Middle frontal gyrus (tissue), 1 donor: ENCODE results near the gene SYT14.
A peak's percentile ranks its signal among the peaks of the same experiment; 100 is the strongest.
"Not testable (repeated sequence)": the region's sequence is repeated elsewhere in the genome, so short reads cannot be mapped to it uniquely, and the experiment has no call there.

Experiments
- DNase-seq: peaks from one replicate; pipeline ENCODE4 v3.0.0-alpha.2; 2015; ENCODE audit warnings: low spot score; ENCODE audit errors: extremely low spot score

SYT14 gene

DNA sequence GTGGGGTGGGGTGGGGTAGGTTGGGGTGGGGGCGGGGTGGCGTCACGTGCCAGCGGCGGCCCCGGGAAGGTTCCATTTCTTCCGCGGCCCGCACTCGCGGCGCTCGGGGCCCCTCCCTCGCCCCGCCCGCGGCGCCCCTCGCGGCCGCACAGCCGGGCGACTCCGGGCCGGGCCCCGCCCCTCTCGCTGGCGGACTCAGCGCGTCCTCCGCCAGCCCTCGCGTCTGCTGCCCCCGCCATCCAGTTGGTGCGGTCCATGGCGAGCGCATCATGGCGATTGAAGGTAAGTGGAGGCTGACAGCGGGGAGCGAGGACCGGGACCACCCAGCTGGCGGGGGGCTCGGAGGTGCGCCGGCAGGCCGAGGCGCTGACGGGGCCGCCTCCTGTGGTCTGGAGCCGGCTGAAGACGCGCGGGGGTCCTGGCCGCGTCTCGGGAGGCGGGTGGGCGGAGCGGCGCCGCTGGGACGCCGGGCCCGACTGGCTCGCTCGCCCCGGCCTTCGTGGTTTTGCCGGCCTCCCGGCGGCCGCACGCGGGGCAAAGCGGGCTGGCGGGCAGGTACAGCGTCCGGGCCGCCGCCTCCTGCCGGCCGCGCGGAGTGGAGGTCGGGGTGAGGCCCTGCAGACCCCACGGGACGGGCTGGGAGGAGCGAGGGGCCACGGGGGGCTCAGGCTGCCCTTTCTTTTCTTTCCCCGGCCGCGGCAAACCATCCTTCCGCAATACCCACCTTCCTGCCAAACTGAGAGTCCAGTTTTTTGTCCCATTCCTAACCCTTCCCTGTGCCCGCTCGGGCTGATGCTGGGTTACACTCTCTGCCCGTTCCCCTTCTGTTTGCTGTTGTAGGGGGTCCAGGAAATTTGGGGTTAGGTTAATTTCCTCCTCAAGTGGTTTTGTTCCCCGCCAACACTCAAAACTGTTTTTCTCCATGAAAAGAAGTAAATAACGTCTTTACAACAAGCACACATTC is at the start of gene SYT14:
SYT14 (plus strand) TSS at position 222 of the 964 bp plus-strand sequence; CDS start at position 270, 48 bp downstream.
- DNase-seq, result peak; percentile 38

DNA sequence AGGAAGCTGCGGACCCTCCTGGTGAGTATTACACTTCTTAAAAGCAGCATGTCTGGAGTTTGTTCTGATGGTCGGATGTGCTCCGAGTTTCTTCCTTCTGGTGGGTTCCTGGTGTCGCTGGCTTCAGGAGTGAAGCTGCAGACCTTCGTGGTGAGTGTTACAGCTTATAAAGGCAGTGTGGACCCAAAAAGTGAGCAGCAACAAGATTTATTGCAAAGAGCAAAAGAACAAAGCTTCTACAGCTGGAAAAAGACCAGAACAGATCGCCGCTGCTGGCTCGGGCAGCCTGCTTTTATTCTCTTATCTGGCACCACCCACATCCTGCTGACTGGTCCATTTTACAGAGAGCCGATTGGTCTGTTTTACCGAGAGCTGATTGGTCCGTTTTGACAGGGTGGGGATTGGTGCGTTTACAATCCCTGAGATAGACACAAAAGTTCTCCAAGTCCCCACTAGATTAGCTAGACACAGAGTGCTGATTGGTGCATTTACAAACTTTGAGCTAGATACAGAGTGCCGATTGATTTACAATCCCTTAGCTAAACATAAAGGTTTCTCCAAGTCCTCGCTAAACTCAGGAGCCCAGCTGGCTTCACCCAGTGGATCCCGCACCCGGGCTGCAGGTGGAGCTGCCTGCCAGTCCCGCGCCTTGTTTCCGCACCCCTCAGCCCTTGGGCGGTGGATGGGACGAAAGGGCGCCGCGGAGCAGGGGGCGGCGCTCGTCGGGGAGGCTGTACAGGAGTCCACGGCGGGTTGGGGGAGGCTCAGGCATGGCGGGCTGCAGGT is 49.5 kb upstream of the SYT14 start:
- not testable (repeated sequence) for DNase-seq

DNA sequence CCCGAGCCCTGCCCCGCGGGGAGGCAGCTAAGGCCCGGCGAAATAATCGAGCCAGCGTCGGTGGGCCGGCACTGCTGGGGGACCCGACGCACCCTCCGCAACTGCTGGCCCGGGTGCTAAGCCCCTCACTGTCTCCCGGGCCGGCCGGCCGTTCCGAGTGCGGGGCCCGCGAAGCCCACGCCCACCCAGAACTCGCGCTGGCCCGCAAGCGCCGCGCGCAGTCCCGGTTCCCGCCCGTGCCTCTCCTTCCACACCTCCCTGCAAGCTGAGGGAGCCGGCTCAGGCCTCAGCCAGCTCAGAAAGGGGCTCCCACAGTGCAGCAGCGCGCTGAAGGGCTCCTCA is 49.0 kb upstream of the SYT14 start:
- no peak for DNase-seq

DNA sequence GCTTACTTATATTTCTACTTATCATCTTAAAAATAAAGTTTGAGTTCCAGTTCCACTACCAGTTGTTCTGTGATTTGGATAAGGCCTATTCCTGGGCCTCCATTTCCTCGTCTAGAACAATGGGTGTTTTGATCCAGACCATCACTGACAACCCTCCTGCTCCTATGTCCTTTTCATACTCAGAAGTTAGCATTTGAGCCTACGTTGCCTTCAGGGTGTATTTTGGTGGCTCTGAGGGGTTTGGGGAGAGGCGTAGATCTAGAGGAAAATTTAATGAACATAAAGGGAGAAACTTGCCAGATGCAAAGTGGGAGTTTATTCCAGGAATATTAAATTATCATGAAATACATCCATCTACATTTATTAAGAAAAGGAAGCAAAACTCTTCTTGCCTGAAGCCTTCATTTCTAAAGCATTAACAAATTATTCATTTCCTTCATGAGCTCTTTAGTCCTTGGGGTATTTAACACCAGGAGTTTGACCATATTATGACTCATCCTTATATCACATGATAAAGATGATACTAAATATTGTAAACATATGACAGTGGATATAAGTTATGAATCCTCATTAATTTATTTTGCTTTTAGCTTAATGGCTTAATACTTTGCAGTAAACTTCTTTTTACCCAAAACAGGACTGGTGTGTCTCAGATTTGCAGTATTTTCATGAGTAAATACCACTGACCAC is 47.2 kb upstream of the SYT14 start:
- no peak for DNase-seq

DNA sequence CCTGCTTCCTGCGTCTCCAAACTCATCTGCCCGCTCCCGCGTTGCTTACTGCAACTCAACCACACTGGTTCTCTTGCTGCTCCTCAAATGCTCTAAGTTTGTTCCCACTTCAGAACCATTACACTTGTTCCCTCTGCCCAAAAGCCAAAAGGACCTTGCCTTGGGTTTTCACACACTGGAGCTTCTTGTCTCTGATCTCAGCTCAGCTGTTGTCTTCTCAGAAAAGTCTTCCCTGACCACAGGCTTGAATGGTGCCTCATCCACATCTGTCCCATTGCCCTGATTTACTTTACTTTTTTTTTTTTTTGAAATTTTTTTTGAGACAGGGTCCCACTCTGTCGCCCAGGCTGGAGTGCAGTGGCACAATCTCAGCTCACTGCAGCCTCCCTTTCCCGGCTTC is 44.3 kb upstream of the SYT14 start:
- no peak for DNase-seq

DNA sequence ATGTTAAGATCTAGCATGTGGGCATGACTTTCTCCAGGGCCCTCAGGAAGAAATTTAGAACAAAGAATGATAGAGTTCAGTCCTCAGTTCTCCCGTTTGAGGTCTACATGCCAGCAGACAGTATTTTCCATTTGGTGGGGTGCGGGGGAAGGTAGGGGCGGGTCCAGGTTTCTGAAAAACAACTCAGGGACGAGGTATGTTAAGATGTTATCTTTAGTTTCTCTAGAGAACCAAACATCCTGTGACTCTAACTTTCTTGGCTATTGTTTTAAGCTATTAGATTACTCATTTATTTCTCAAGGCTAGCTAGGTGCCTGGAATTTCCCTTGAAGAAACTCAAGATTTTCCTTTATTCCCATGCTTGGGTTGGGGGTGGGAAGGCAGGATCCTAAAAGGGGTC is 42.3 kb upstream of the SYT14 start:
- no peak for DNase-seq

DNA sequence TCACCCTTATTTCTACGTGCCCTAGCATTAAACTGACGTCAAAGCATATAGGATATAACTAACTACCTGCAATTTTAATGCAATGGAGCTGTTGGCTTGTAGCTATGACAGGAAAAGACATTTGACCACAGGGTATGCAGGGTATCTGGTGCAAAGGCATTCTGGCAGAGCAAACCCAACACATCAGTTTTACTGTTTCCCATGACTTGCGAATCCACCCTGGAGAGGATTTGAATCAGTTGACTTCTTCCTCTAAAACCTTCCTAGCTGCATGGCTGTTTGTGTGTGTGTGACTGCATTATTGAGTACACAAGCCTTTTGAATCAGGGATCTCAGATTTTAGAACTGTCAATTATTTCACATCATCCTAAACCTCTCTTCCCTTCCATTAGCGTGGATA is 41.7 kb upstream of the SYT14 start:
- no peak for DNase-seq

DNA sequence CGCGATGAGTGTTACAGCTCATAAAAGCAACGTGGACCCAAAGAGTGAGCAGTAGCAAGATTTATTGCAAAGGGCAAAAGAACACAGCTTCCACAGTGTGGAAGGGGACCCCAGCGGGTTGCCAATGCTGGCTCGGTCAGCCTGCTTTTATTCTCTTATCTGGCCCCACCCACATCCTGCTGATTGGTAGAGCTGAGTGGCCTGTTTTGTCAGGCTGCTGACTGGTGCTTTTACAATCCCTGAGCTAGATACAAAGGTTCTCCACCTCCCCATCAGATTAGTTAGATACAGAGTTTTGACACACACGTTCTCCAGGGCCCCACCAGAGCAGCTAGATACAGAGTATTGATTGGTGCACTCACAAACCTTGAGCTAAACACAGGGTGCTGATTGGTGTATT is 39.7 kb upstream of the SYT14 start:
- DNase-seq, result not testable (repeated sequence)

DNA sequence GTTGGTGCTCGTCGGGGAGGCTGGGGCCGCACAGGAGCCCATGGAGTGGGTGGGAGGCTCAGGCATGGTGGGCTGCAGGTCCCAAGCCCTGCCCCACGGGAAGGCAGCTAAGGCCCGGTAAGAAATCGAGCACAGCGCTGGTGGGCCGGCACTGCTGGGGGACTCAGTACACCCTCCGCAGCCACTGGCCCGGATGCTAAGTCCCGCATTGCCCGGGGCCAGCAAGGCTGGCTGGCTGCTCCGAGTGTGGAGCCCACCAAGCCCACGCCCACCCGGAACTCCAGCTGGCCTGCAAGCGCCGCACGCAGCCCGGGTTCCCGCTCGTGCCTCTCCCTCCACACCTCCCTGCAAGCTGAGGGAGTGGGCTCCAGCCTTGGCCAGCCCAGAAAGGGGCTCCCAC is 39.2 kb upstream of the SYT14 start:
- not testable (repeated sequence) for DNase-seq

DNA sequence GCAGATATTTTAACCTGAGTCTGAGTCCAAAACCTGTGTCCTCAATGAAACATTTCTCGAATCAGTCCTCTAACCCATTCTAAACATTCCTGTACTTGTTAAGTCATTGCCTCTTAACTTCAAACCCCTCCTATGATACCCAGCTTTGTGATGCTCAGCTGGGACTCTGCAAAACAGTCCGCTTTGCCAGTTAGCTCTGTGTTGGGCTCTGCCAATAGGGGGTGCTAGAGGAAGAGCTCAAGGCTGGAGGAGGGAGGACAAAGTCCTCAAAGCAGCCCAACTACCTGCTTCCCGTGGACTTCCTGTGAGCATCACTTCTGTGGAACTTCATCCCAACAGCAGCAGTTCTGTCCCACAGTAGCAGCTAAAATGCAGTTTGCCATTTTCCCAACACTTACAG is 38.1 kb upstream of the SYT14 start:
- DNase-seq, result no peak

DNA sequence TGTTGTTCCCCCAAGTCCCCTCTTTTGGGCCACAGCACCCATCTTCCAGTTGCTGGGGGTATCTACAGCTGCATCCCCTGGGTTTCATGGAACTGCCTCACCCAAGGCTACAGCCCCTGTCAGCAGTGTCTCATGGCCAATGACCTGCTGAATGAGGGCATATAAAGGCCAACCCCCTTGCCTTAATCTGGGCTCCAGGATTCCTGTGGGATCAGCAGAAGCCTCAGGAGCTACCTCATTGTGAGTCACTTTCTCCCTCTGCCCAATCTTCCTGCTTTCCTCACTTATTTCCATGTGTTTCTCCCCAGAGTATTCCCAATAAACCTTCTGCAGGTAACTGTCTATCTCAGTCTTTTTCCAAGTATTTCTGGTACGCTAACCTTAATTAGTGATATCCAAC is 37.3 kb upstream of the SYT14 start:
- no peak for DNase-seq

DNA sequence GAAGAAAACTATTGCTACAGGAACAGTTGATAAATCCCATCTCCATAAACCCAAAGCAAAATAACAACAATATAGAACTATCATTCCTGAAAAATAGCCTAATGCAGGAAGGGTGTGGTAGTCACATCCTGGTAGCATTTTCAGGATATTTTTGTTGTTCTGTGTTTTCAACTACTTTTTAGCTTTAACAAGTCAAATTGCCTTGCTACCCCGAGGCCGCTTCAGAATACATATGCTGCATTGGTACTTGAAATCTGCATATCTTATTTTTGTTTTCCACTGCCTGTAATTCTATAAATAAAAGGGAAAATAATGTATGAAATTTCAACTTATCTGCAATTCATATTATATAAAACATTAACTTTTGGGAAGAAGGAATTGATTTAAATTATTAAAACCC is 36.8 kb upstream of the SYT14 start:
- DNase-seq, result no peak

DNA sequence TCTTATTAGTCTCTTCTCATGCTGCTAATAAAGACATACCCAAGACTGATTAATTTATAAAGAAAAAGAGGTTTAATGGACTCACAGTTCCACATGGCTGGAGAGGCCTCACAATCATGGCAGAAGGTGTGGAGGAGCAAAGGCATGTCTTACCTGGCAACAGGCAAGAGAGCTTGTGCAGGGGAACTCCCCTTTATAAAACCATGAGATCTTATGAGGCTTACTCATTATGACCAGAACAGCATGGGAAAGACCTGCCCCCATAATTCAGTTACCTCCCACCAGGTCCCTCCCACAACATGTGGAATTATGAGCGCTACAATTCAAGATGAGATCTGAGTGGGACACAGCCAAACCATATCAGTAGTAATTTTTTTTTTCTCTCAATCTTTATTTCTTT is 33.2 kb upstream of the SYT14 start:
- not testable (repeated sequence) for DNase-seq

DNA sequence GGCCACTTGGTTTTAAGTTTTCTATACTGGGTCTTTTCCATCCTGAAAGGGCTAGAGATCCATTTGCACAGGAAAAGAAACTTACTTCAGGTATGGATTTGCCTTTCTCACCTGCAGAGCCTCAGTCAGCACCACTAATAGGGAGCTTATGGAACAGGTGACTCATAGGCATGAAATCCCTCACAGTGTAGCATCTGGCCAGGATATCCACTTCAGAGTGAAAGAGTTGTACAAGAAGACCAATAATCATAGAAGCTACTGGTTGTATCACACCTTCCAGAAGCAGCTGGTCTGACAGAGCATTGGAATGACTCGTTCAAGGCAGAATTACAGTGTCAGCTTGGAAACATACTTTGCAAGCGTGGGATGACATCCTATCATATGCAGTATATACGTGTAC is 26.3 kb upstream of the SYT14 start:
- no peak for DNase-seq

DNA sequence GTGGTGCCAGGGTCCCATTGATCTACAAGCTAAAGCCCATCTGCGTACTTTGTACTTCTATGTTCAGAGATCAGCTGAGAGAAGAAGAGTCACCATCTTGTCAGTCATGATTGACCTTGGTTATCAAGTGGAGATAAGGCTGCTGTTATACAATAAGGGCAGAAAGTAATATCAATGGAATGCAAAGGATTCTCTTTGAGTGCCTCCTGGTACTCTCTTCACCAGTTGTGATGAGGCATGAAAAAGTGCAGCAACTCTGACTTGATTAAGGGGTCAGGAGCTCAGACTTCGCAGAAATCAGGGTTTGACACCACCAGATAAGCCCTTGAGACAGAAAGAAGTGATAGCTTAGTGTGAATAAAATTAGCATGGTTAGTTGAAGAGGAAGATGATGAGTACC is 25.7 kb upstream of the SYT14 start:
- no peak for DNase-seq

DNA sequence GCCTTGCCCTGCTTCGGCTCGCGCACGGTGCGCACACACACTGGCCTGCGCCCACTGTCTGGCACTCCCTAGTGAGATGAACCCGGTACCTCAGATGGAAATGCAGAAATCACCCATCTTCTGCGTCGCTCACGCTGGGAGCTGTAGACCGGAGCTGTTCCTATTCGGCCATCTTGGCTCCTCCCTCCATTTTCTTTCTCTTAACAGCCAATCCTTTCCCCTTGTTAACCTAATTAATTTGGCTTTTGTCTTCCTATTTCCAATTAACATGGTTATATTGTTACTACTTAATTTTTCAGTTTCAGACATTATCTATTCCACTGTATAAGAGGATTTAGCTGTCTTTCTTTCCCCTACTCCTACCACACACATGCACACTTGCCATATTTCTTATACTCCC is 18.4 kb upstream of the SYT14 start:
- not testable (repeated sequence) for DNase-seq

DNA sequence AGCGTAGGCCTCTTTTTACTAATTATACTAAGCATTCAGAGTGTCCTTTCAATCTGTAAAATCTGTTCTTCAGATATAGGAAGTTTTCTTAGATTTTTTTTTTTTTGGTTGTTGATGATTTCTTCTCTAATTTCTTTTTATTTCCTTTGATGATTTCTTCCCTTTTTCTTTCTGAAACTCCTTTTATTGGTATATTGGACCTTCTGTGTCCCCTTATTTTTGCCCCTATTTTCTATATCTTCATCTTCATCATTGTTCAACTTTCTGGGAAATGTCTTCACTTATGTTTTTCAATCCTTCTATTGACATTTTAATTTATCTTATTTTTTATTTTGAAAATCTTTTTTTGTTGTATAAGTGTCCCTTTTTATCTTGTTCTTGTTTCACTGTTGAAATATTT is 17.2 kb upstream of the SYT14 start:
- DNase-seq, result no peak

DNA sequence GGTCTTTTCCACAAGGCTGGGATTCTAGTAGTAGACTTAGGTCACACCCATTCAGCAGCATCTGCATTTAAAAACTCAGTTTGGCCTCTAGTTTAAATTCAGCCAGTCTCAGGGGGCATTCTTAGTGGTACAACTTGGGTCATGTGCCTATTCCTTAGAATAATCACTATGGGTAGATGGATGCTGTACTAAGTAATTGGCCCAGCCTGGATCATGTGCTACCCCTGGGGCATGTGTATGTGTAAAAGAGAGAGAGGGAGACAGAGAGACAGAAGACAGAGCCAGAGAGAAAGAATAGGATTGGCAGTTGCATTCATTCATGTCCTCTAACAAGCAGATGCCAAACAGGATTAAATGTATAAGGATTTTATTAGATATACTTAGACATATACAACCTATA is 13.6 kb upstream of the SYT14 start:
- DNase-seq, result no peak

DNA sequence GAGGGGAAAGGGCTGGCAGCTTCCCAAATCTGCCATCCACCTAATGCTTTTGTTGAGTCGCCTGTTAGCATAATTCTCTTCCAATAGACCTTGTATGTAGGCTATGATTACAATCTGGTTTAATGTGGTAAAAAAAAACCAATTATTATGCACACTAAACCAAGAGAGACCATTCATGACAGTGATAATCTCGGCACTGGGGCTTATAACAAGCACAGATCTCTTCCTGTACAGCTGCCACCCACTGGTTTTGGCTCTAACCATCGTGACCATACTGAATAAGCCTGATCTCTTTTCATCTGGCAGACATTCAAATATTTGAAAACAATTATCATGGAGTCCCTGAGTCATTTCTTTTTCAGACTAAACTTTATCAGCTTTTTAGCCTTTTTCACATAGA is 12.0 kb upstream of the SYT14 start:
- no peak for DNase-seq

DNA sequence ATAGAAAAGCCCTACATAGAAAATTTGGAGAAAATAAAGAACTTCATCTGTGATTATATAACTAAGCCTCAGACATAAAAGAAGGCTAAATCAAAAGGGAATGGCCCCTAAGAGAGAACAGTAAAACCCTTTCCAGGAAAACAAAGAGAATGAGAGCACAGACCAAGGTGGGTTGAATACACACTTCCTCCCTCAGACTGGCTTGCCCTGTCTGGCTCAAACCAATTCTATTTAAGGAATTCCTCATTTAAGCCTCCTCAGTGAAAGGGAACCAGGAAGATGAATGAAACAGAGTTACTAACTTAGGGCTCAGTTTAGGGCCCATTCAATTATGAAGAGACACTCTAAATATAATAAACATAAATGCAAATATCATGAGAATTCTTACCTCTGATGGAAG is 10.6 kb upstream of the SYT14 start:
- DNase-seq, result no peak

DNA sequence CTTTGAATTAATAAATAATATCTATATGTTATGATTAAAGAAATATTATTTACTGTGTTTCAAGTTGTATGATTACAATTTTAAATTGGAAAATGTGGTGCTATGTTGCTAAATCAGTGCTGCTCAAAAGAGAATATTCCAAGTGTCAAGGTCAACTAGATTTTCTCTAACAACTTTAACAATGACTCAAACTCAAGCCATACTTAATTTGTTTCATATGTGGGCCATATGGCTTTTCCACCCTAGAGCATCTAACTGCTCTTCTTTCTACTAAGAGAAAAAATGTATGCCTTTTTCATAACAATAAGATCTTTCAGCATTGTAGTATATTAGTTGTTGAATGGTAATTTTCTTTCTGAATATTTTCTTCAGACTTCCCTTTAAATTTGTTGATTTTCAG is 8.3 kb upstream of the SYT14 start:
- DNase-seq, result no peak

DNA sequence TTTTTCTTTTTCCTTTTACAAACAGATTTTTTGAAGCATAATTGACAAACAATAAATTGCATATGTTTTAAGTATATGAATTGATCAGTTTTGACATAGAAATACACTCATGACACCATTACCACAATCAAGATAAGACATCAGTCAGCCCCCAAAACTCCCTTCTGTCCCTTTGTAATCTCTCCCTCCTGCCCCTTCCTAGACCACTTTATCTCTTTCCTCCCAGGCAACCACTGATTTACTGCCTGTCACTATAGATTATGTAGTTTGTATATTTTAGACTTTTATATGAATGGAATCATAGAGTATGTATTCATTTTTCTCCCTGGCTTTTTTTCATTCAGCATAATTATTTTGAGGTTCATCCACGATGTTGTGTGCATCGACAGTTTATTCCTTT is 6.9 kb upstream of the SYT14 start:
- no peak for DNase-seq
